SK-N-MC (cell line): ENCODE results near the gene COL20A1.

Experiments
- EZH2 ChIP-seq: fragments of 200-600 bp; sonication (generic); IDR thresholded peaks from one replicate; pipeline ENCODE4 v1.6.1; 2017; ENCODE audit warnings: antibody characterized with exemption
- FOXP2 ChIP-seq: optimal IDR thresholded peaks from 2 replicates; pipeline ENCODE3; 2011; ENCODE audit warnings: mild to moderate bottlenecking, moderate library complexity; ENCODE audit not compliant: insufficient read depth; ENCODE audit errors: extremely low read length, control extremely low read depth
- POLR2AphosphoS5 ChIP-seq: IDR thresholded peaks from 2 replicates; pipeline ENCODE4 v1.6.1; 2012; ENCODE audit warnings: mild to moderate bottlenecking, low read depth, low read length, borderline replicate concordance

GRCh38 chr20:63323357-63323981 lies 30.5 kb downstream of the COL20A1 start:
- TF ChIP-seq EZH2 = no peak
- no peak for TF ChIP-seq POLR2AphosphoS5
- TF ChIP-seq FOXP2 = no peak
